Stimulated activated CD8-positive, alpha-beta memory T cell treated with anti-CD3 and anti-CD28 coated beads, Interleukin-2, amount 100 ng/mL, for 1 hour (primary cell): ENCODE results near the gene PSMD10.

Experiments used
- DNase-seq, 2 donors: peaks; one replicate each; pipeline ENCODE4 v3.0.0-alpha.2; 2020; ENCODE audit warnings: low read depth in 2 of 2

The PSMD10 gene, protein sequence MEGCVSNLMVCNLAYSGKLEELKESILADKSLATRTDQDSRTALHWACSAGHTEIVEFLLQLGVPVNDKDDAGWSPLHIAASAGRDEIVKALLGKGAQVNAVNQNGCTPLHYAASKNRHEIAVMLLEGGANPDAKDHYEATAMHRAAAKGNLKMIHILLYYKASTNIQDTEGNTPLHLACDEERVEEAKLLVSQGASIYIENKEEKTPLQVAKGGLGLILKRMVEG

GRCh38 chrX:108091264-108091877, at the start of gene PSMD10, which contains the start of gene ATG4A:
Gene PSMD10, minus strand, starts transcription at chrX:108091542. Its CDS starts 22 bp downstream, at chrX:108091520.
Gene ATG4A, plus strand, starts transcription at chrX:108091778. Its CDS starts 49 bp downstream, at chrX:108091827.
- DNase-seq, result peak; percentile 68 to 76

DNA sequence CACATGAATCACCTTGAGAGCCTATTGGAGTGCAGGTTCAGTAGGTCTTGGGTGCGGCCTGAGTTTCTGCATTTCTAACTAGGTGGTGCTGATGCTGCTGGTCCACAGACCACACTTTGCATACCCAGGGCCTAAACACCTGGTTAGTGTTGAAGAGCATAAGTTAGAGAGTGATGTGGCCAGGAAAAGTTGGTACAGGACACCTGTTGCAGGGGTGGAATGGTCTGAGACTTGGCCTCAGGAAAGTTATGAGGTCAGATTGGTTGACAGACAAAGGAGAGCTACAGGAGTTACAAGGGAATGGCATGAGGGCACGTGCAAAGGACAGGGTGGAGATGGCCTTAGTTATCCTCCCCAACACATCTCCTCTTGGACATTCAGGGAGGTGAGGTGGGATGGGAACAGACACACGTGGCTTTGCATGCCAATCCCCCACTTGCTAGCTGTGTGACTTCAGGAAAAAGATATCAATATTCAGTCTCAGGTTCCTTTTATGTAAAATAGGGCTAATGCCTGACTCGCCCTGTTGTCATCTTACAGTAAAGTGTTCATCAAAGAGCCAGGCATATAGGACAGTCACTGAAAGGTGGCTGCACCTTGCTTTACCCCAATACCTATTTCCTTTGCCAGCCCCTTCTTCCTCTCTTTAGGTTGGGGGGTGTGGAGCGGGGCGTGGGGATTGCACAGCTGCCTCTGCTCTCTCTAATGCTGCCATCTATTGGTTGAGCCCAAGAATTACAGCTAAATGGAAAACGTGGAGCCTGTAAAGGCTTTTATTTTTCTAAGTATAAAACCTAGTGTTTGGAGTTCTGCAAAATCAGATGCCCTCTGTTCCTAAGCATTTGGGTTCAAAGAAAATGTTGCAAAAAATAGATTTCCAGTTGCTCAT, 47.7 kb upstream of the PSMD10 start:
- no peak for DNase-seq

DNA sequence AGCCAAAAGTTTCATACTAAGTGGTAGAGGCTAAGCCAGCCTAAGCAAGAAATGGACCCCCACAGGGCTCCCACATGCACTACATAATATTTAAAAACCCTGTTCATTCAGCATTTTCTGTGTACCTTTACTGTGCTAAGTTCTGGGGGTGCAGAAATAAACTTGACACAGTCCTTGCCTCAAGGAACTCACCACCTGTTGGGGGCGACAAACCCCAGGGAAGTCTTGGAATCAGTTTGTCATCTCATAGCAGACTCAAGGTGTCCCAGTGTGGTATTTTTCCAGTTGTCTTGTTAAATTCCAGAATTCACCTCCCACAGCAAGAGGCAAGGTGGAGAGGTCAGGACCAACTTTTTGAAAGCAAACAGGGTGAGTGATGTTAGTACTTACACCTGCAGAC, 43.4 kb upstream of the PSMD10 start:
- DNase-seq, result no peak

DNA sequence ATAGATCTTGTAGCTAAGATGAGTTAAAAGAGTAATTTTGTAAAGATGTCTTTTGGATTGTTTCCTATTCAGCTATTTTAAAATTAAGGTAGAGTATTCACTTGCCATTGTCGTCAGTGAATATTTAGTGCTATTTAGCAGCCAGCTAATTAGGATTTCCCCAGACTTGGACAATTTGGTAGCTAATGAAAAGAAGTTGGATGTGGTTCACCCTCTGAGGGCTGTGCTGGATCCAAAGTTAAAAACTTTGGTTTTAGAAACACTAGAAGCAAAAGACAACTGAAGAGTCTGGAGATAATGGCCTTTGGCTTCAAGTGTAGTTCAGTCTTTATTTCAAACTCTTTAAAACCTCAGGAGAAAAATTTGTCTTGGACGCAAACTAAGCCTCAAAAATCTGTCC, 41.5 kb upstream of the PSMD10 start:
- DNase-seq, result no peak

- DNase-seq, result no peak
Observed at GRCh38 chrX:108132034-108132433, 40.7 kb upstream of the PSMD10 start.

DNA sequence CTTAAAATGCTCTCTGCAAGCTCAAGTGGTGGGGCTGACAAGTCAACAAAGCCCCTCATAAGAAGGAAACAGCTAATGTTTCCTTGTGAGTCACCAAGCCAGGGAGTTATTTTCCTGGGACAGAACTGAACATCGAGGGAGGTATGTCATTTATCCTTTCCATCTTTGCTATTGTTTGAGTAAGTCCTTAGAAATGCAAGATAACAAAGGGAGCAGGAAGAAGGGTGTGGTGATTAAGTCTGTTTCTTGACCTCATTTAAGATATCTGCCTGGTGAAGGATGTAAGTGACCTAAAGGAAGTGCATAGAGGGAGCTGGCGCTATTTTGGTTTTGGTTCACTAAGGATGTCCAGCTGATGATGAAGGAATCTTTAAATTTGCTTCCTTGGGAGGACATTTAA, 40.1 kb upstream of the PSMD10 start:
- no peak for DNase-seq

- no peak for DNase-seq
Observed at GRCh38 chrX:108130889-108131288, 39.5 kb upstream of the PSMD10 start.

- DNase-seq, result no peak
Observed at GRCh38 chrX:108127152-108127551, 35.8 kb upstream of the PSMD10 start.

- no peak for DNase-seq
Observed at GRCh38 chrX:108126661-108127060, 35.3 kb upstream of the PSMD10 start.

- DNase-seq, result no peak
Observed at GRCh38 chrX:108123591-108124366, 32.4 kb upstream of the PSMD10 start.

- DNase-seq, result no peak
Observed at GRCh38 chrX:108122748-108123147, 31.4 kb upstream of the PSMD10 start.

GRCh38 chrX:108121291-108121690, 29.9 kb upstream of the PSMD10 start:
- no peak for DNase-seq

- DNase-seq, result no peak
Observed at GRCh38 chrX:108117988-108118387, 26.6 kb upstream of the PSMD10 start.

GRCh38 chrX:108114541-108114940, 23.2 kb upstream of the PSMD10 start:
- no peak for DNase-seq

GRCh38 chrX:108105473-108105872, 14.1 kb upstream of the PSMD10 start:
- no peak for DNase-seq

GRCh38 chrX:108097380-108097779, 6.0 kb upstream of the PSMD10 start:
- no peak for DNase-seq

- DNase-seq, result peak in 1 of 2 donors; percentile 0
Observed at GRCh38 chrX:108091878-108092291, 543 bp upstream of the PSMD10 start.

DNA sequence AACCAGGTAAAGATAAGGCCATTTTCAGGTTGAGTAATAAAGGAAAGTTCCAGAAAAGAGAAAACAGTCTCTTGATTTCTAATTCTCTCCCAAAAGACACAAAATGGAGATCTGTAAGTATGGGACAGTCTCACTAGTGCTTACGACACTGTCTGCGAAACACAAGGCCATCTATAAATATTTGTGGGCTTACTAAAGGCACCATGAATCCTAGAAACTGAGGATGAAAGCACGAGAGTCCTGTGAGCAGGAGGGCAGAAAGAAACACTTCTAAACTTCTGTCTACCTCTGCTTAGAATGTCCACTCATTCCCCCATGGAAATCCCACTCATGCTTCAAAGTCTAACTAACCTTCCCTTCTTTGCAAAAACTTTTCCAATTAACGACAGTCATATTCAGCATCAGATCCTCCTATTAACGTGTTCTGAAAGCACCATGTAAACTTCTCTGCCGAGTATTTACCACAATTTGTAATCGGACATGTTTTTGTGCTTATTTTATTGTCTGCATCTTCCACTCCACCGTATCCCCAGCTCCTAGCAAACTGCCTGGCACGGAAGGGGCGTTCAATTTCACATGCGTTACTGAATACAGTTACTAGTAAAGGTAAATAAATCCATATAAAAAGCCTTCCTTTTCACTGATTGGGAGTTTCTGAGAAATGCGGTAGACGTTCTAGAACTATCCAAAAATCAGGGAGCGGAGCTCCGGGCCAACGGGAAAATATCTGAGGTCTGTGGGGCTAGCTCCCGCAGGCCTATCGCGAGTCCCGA, 665 bp downstream of the PSMD10 start:
- DNase-seq, result no peak

GRCh38 chrX:108088511-108088910, 2.8 kb downstream of the PSMD10 start:
- no peak for DNase-seq

GRCh38 chrX:108087792-108088191, 3.5 kb downstream of the PSMD10 start:
- no peak for DNase-seq

- no peak for DNase-seq
Observed at GRCh38 chrX:108081110-108081509, 10.2 kb downstream of the PSMD10 start.
